ENCODE measurements around the gene SUN2. TPM values are rescaled to one million over a fixed set of nuclear protein-coding genes. Genes with fewer than 3 reads are reported as not detected.

The SUN2 gene
- total and polyA plus RNA-seq, 2 of the 13 experiments (the other 11 are each of a cell fraction or from before 2014, with no cell fraction given): 45.6 to 56.6 TPM

DNA sequence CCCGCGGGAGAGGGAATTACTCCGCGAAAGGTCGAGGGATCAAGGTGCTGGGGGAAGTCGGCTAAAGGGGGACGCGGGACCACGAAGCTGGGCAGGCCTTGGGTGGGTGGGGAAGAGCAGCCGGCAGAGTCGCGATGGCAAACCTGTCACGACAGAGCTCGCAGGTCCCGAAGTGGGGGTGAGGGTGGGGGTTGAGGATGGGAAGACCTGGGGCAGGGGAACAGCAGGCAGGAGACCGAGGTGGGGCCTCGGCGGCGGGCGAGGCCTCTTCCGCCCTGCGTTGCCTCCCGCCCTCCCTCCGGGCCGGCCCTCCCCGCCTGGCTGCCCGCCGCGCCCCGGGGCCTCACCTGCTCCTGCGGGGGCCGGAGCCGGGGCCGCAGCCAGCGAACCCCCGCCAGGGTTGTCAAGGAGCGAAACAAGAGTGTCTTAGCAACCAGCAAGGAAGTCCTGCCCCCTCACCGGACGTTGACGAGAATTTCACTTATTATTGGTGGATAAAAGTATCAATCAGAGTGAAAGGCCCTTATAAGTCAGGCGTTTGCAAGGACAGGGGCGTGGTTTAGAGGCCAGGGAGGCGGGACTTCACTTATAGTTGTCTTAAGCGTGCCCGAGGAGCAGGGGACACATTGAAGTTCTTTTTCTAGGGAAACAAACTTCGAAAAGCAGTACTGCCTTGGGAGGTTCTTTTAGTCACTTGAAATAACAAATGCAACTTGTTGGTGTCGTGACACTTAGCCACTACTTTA is 38.1 kb upstream of the SUN2 start, which contains the start of gene DNAL4 (continued):
- TF ChIP-seq, protein P1, sequence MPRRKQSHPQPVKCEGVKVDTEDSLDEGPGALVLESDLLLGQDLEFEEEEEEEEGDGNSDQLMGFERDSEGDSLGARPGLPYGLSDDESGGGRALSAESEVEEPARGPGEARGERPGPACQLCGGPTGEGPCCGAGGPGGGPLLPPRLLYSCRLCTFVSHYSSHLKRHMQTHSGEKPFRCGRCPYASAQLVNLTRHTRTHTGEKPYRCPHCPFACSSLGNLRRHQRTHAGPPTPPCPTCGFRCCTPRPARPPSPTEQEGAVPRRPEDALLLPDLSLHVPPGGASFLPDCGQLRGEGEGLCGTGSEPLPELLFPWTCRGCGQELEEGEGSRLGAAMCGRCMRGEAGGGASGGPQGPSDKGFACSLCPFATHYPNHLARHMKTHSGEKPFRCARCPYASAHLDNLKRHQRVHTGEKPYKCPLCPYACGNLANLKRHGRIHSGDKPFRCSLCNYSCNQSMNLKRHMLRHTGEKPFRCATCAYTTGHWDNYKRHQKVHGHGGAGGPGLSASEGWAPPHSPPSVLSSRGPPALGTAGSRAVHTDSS (CRISPR knock-in tag; conservative IDR thresholded peaks at IDR 0.05): no peak
- TF ChIP-seq KDM3A (CRISPR knock-in tag; IDR thresholded peaks at IDR 0.05; ENCODE audit: low read depth) (no peak), ZSCAN30 (CRISPR knock-in tag; IDR thresholded peaks at IDR 0.05) (no peak), SP2 (CRISPR knock-in tag; IDR thresholded peaks at IDR 0.05) (peak; percentile 91), PHF8 (CRISPR knock-in tag; IDR thresholded peaks at IDR 0.05) (peak; percentile 51), ZNF337 (CRISPR knock-in tag; IDR thresholded peaks at IDR 0.05; ENCODE audit: borderline replicate concordance, low read depth) (no peak), ZNF737 (CRISPR knock-in tag; IDR thresholded peaks at IDR 0.05; ENCODE audit: borderline replicate concordance) (no peak), EZH2 (conservative IDR thresholded peaks at IDR 0.05; ENCODE audit: low read depth, low read length) (no peak), ZNF430 (CRISPR knock-in tag; IDR thresholded peaks at IDR 0.05) (peak; percentile 45; the same call in 1 of the 2 replicates), ZNF205 (CRISPR knock-in tag; IDR thresholded peaks at IDR 0.05) (no peak), ZNF557 (CRISPR knock-in tag; IDR thresholded peaks at IDR 0.05) (no peak), ZNF713 (CRISPR knock-in tag; IDR thresholded peaks at IDR 0.05) (no peak), FOXA1 (IDR thresholded peaks at IDR 0.05) (no peak), FOXA1 (CRISPR knock-in tag; IDR thresholded peaks at IDR 0.05) (no peak)
- TF ChIP-seq, protein P2, sequence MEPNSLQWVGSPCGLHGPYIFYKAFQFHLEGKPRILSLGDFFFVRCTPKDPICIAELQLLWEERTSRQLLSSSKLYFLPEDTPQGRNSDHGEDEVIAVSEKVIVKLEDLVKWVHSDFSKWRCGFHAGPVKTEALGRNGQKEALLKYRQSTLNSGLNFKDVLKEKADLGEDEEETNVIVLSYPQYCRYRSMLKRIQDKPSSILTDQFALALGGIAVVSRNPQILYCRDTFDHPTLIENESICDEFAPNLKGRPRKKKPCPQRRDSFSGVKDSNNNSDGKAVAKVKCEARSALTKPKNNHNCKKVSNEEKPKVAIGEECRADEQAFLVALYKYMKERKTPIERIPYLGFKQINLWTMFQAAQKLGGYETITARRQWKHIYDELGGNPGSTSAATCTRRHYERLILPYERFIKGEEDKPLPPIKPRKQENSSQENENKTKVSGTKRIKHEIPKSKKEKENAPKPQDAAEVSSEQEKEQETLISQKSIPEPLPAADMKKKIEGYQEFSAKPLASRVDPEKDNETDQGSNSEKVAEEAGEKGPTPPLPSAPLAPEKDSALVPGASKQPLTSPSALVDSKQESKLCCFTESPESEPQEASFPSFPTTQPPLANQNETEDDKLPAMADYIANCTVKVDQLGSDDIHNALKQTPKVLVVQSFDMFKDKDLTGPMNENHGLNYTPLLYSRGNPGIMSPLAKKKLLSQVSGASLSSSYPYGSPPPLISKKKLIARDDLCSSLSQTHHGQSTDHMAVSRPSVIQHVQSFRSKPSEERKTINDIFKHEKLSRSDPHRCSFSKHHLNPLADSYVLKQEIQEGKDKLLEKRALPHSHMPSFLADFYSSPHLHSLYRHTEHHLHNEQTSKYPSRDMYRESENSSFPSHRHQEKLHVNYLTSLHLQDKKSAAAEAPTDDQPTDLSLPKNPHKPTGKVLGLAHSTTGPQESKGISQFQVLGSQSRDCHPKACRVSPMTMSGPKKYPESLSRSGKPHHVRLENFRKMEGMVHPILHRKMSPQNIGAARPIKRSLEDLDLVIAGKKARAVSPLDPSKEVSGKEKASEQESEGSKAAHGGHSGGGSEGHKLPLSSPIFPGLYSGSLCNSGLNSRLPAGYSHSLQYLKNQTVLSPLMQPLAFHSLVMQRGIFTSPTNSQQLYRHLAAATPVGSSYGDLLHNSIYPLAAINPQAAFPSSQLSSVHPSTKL (CRISPR knock-in tag; IDR thresholded peaks at IDR 0.05): no peak
- TF ChIP-seq, protein P3, sequence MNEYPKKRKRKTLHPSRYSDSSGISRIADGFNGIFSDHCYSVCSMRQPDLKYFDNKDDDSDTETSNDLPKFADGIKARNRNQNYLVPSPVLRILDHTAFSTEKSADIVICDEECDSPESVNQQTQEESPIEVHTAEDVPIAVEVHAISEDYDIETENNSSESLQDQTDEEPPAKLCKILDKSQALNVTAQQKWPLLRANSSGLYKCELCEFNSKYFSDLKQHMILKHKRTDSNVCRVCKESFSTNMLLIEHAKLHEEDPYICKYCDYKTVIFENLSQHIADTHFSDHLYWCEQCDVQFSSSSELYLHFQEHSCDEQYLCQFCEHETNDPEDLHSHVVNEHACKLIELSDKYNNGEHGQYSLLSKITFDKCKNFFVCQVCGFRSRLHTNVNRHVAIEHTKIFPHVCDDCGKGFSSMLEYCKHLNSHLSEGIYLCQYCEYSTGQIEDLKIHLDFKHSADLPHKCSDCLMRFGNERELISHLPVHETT (CRISPR knock-in tag; conservative IDR thresholded peaks at IDR 0.05): 0 out of 2 replicates have a peak, but pooled peaks have one; percentile 17
- TF ChIP-seq, protein P4, sequence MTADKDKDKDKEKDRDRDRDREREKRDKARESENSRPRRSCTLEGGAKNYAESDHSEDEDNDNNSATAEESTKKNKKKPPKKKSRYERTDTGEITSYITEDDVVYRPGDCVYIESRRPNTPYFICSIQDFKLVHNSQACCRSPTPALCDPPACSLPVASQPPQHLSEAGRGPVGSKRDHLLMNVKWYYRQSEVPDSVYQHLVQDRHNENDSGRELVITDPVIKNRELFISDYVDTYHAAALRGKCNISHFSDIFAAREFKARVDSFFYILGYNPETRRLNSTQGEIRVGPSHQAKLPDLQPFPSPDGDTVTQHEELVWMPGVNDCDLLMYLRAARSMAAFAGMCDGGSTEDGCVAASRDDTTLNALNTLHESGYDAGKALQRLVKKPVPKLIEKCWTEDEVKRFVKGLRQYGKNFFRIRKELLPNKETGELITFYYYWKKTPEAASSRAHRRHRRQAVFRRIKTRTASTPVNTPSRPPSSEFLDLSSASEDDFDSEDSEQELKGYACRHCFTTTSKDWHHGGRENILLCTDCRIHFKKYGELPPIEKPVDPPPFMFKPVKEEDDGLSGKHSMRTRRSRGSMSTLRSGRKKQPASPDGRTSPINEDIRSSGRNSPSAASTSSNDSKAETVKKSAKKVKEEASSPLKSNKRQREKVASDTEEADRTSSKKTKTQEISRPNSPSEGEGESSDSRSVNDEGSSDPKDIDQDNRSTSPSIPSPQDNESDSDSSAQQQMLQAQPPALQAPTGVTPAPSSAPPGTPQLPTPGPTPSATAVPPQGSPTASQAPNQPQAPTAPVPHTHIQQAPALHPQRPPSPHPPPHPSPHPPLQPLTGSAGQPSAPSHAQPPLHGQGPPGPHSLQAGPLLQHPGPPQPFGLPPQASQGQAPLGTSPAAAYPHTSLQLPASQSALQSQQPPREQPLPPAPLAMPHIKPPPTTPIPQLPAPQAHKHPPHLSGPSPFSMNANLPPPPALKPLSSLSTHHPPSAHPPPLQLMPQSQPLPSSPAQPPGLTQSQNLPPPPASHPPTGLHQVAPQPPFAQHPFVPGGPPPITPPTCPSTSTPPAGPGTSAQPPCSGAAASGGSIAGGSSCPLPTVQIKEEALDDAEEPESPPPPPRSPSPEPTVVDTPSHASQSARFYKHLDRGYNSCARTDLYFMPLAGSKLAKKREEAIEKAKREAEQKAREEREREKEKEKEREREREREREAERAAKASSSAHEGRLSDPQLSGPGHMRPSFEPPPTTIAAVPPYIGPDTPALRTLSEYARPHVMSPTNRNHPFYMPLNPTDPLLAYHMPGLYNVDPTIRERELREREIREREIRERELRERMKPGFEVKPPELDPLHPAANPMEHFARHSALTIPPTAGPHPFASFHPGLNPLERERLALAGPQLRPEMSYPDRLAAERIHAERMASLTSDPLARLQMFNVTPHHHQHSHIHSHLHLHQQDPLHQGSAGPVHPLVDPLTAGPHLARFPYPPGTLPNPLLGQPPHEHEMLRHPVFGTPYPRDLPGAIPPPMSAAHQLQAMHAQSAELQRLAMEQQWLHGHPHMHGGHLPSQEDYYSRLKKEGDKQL (CRISPR knock-in tag; IDR thresholded peaks at IDR 0.05; ENCODE audit: low read depth): no peak

Measured in HepG2 (cell line).